Endodermal cell (in vitro differentiated cells): ENCODE results near the gene PYROXD2. TPM values are rescaled to one million over a fixed set of nuclear protein-coding genes. Genes with fewer than 3 reads are reported as not detected.

ENCODE experiments used
- DNase-seq: peaks from one replicate; pipeline ENCODE4 v3.0.0-alpha.2; 2017
- H3K27ac ChIP-seq: 2 replicates; pipeline ENCODE4 v1.5.1; 2013; ENCODE audit warnings: mild to moderate bottlenecking, low read depth, low read length, moderate library complexity
- H3K27me3 ChIP-seq: 2 replicates; pipeline ENCODE4 v1.6.1; 2013; ENCODE audit warnings: mild to moderate bottlenecking, low read length, moderate library complexity; ENCODE audit not compliant: insufficient read depth, control insufficient read depth, poor library complexity, severe bottlenecking
- H3K36me3 ChIP-seq: 2 replicates; pipeline ENCODE4 v1.7.0; 2013; ENCODE audit warnings: mild to moderate bottlenecking, low read length, moderate library complexity; ENCODE audit not compliant: control insufficient read depth, insufficient read depth
- H3K4me1 ChIP-seq: one replicate; pipeline ENCODE4 v1.7.0; 2013; ENCODE audit warnings: low read length; ENCODE audit not compliant: control insufficient read depth, insufficient read depth
- H3K4me3 ChIP-seq: 2 replicates; pipeline ENCODE4 v1.5.1; 2013; ENCODE audit warnings: mild to moderate bottlenecking, low read length, moderate library complexity
- H3K9ac ChIP-seq: 2 replicates; pipeline ENCODE4 v1.6.1; 2013; ENCODE audit warnings: mild to moderate bottlenecking, low read length, moderate library complexity; ENCODE audit not compliant: poor library complexity, severe bottlenecking; ENCODE audit errors: extremely low read depth
- H3K9me3 ChIP-seq: 2 replicates; pipeline ENCODE4 v1.6.1; 2013; ENCODE audit warnings: mild to moderate bottlenecking, low read length, moderate library complexity; ENCODE audit not compliant: control insufficient read depth
- H3K27ac Mint-ChIP-seq: 2 replicates; pipeline ENCODE4 v1.8.0; 2020; ENCODE audit warnings: mixed read lengths
- H3K27me3 Mint-ChIP-seq: 2 replicates; pipeline ENCODE4 v1.8.0; 2021; ENCODE audit warnings: mild to moderate bottlenecking, mixed read lengths; ENCODE audit not compliant: insufficient read depth
- H3K36me3 Mint-ChIP-seq: 2 replicates; pipeline ENCODE4 v1.8.0; 2020; ENCODE audit warnings: low read depth, mixed read lengths
- H3K4me1 Mint-ChIP-seq: 2 replicates; pipeline ENCODE4 v1.8.0; 2020; ENCODE audit warnings: mixed read lengths
- H3K4me3 Mint-ChIP-seq: 2 replicates; pipeline ENCODE4 v1.8.0; 2020; ENCODE audit warnings: mild to moderate bottlenecking, moderate library complexity, mixed read lengths
- H3K9me3 Mint-ChIP-seq: 2 replicates; pipeline ENCODE4 v1.8.0; 2020; ENCODE audit warnings: mild to moderate bottlenecking, mixed read lengths
- CTCF ChIP-seq: fragments of 200-600 bp; sonication (generic); conservative IDR thresholded peaks from 2 replicates; pipeline ENCODE4 v1.5.0; 2021; ENCODE audit warnings: antibody characterized with exemption, mild to moderate bottlenecking
- WGBS, 2 experiments: methylation state at CpG; one replicate each; pipeline versions ENCODE4 v1.1.5 to v1.1.7; 2013; ENCODE audit warnings: missing lambda C conversion rate in 2 of 2, mixed read lengths in 1 of 2; ENCODE audit not compliant: insufficient coverage in 1 of 2, insufficient read length in 1 of 2; 5-methylcytosine and 5-hydroxymethylcytosine counted together
- total RNA-seq, 2 donors: library from RNA; stranded (reverse); fragmentation: NEBNext Ultra II Directional in 1 of 2; extraction: Animal tissue kit (Norgen Biotek cat#: 25700) in 1 of 2; gene quantifications; 2 replicates in 1 of 2; 3 replicates in 1 of 2; pipeline ENCODE4 v1.2.1, GENCODE V29; 2021

Gene PYROXD2
- total RNA-seq, 2 donors from 2014 or later = 9.2 to 9.5 TPM

DNA sequence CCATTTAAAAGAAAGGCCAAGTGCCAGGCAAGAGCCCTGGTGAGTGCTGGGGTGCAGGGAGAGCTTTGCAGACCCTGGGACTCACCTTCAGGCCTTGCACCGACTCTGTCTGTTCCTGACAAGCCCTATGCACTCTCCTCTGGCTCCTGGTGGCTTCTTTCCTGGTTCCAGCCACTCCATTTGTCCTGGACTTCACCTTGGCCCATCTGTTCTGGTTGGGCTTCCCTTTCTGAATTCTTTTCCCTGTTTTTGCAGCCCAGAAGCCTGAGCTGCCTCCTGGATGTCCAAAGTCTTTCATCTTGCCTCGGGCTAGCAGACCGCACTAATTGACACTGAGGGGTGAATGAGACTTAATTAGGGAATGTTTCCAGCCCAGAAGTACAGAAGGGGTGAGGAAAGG is 60.5 kb downstream of the PYROXD2 start:
- peaks cover 9% of the 10 kb centered on the region for H3K4me1 Mint-ChIP-seq
- H3K36me3 ChIP-seq = no peaks in the 10 kb centered on the region
- no peak overlapping the region for H3K9ac ChIP-seq
- H3K4me3 Mint-ChIP-seq = no peak overlapping the region
- no peak overlapping the region for H3K4me3 ChIP-seq
- no peaks in the 10 kb centered on the region for H3K36me3 Mint-ChIP-seq
- no peak for DNase-seq
- H3K27me3 ChIP-seq = peaks cover 27% of the 10 kb centered on the region
- H3K9me3 Mint-ChIP-seq = no peaks in the 10 kb centered on the region
- no peaks in the 10 kb centered on the region for H3K4me1 ChIP-seq
- H3K27ac ChIP-seq = no peak overlapping the region
- WGBS, 2 experiments = 70 to 93% methylated on average over 3 of the region's 3 CpGs
- TF ChIP-seq CTCF = no peak
- no peak overlapping the region for H3K27ac Mint-ChIP-seq
- H3K27me3 Mint-ChIP-seq = peaks cover 23% of the 10 kb centered on the region
- H3K9me3 ChIP-seq = no peaks in the 10 kb centered on the region

- H3K36me3 Mint-ChIP-seq = no peaks in the 10 kb centered on the region
- TF ChIP-seq CTCF = no peak
- no peaks in the 10 kb centered on the region for H3K9me3 Mint-ChIP-seq
- peaks cover 27% of the 10 kb centered on the region for H3K27me3 ChIP-seq
- H3K27me3 Mint-ChIP-seq = peaks cover 23% of the 10 kb centered on the region
- no peak overlapping the region for H3K4me3 Mint-ChIP-seq
- H3K4me1 Mint-ChIP-seq = peaks cover 9% of the 10 kb centered on the region
- no peak overlapping the region for H3K4me3 ChIP-seq
- H3K9me3 ChIP-seq = no peaks in the 10 kb centered on the region
- no peak overlapping the region for H3K9ac ChIP-seq
- H3K36me3 ChIP-seq = no peaks in the 10 kb centered on the region
- 85 to 94% methylated on average over 4 to 7 of the region's 7 CpGs for WGBS, 2 experiments
- no peaks in the 10 kb centered on the region for H3K4me1 ChIP-seq
- no peak overlapping the region for H3K27ac ChIP-seq
- DNase-seq = no peak
- H3K27ac Mint-ChIP-seq = no peak overlapping the region
Observed at GRCh38 chr10:98353170-98353569, 61.8 kb downstream of the PYROXD2 start.

GRCh38 chr10:98351831-98352402 is 63.1 kb downstream of the PYROXD2 start:
- Mint-ChIP-seq H3K4me1 (peaks cover 9% of the 10 kb centered on the region), H3K27ac (no peak overlapping the region), H3K4me3 (no peak overlapping the region), H3K9me3 (peaks cover 5% of the 10 kb centered on the region), H3K27me3 (peaks cover 23% of the 10 kb centered on the region), H3K36me3 (no peaks in the 10 kb centered on the region)
- no peak overlapping the region for H3K27ac ChIP-seq
- DNase-seq = no peak
- no peak for TF ChIP-seq CTCF
- H3K36me3 ChIP-seq = no peaks in the 10 kb centered on the region
- H3K9me3 ChIP-seq = peaks cover 5% of the 10 kb centered on the region
- WGBS, 2 experiments = 88 to 91% methylated on average over 7 to 11 of the region's 11 CpGs
- no peaks in the 10 kb centered on the region for H3K4me1 ChIP-seq
- H3K4me3 ChIP-seq = no peak overlapping the region
- no peak overlapping the region for H3K9ac ChIP-seq
- H3K27me3 ChIP-seq = peaks cover 27% of the 10 kb centered on the region
